Measurements from ENCODE around the gene PAH. TPM values are rescaled to one million over a fixed set of nuclear protein-coding genes. Genes with fewer than 3 reads are reported as not detected.

PAH gene
- total and polyA plus RNA-seq, 2 of the 13 experiments (the other 11 are each of a cell fraction or from before 2014, with no cell fraction given): 192 to 451 TPM

GRCh38 chr12:102821149-102821548, 95.9 kb downstream of the PAH start:
- no peaks in the 10 kb centered on the region for H3K79me2 ChIP-seq (ENCODE audit: insufficient read depth, low read length)
- H4K20me1 ChIP-seq (ENCODE audit: insufficient read depth, low read length): no peaks in the 10 kb centered on the region
- no peaks in the 10 kb centered on the region for H3K9me3 ChIP-seq (ENCODE audit: low read length)
- ChIA-PET POLR2A (no interaction called here), CTCF (ENCODE audit: low intra/inter-chr PET ratio, low total read pairs) (no interaction called here)
- no peaks in the 10 kb centered on the region for H3K4me1 ChIP-seq (ENCODE audit: insufficient read depth, low read length)
- in situ Hi-C loops (cut with HindIII; ENCODE audit: extremely low pct_ligation_motif_present, low pct_unique_long_range_greater_than_20kb): no loop called here
- H3K4me3 ChIP-seq (replicated peaks in 1 of 3; ENCODE audit: insufficient read depth in 1 of 3, low read depth in 2 of 3, low read length in 3 of 3): no peak overlapping the region
- BruUV-seq (replicated peaks): no TSS peak
- H3K27ac ChIP-seq (ENCODE audit: extremely low read length, insufficient read depth, low read length): no peak overlapping the region
- peaks cover 2 to 10% of the 10 kb centered on the region in 2 experiments; a peak in 3 of 5 replicates for H3K27me3 ChIP-seq (ENCODE audit: control insufficient read depth in 1 of 2, insufficient read depth in 2 of 2, low read length in 2 of 2)
- no peaks in the 10 kb centered on the region for H3K36me3 ChIP-seq (replicated peaks in 1 of 2; ENCODE audit: control insufficient read depth in 1 of 2, insufficient read depth in 2 of 2, low read length in 2 of 2)
- no peak overlapping the region for H3K9ac ChIP-seq (ENCODE audit: insufficient read depth, low read depth, low read length)
- intact Hi-C loops (cut with micrococcal nuclease; ENCODE audit: unreplicated experiment): no loop called here
- FAIRE-seq (no peak), DNase-seq (ENCODE audit: low spot score) (no peak), ATAC-seq (no peak)
- no peak overlapping the region for H2AFZ ChIP-seq (ENCODE audit: low read length)
- no peak overlapping the region for H3K4me2 ChIP-seq (ENCODE audit: low read depth, low read length)
- TF ChIP-seq TFDP1 (CRISPR knock-in tag; IDR thresholded peaks at IDR 0.05; ENCODE audit: borderline replicate concordance) (no peak), CREB1 (IDR thresholded peaks at IDR 0.05) (peak; percentile 82), CREB1 (CRISPR knock-in tag; IDR thresholded peaks at IDR 0.05) (no peak)
- 20% methylated on average over 5 of the region's 5 CpGs for WGBS (ENCODE audit: low lambda C conversion rate)

- intact Hi-C loops (cut with micrococcal nuclease; ENCODE audit: unreplicated experiment): no loop called here
- Histone ChIP-seq H4K20me1 (ENCODE audit: insufficient read depth, low read length) (no peaks in the 10 kb centered on the region), H2AFZ (ENCODE audit: low read length) (no peak overlapping the region), H3K9me3 (ENCODE audit: low read length) (no peaks in the 10 kb centered on the region), H3K9ac (ENCODE audit: insufficient read depth, low read depth, low read length) (no peak overlapping the region), H3K36me3 (replicated peaks in 1 of 2; ENCODE audit: control insufficient read depth in 1 of 2, insufficient read depth in 2 of 2, low read length in 2 of 2) (no peaks in the 10 kb centered on the region), H3K27me3 (ENCODE audit: control insufficient read depth in 1 of 2, insufficient read depth in 2 of 2, low read length in 2 of 2) (peaks cover 0 to 2% of the 10 kb centered on the region in 2 experiments; a peak in 1 of 5 replicates), H3K4me3 (replicated peaks in 1 of 3; ENCODE audit: insufficient read depth in 1 of 3, low read depth in 2 of 3, low read length in 3 of 3) (no peak overlapping the region), H3K4me1 (ENCODE audit: insufficient read depth, low read length) (no peaks in the 10 kb centered on the region), H3K79me2 (ENCODE audit: insufficient read depth, low read length) (no peaks in the 10 kb centered on the region), H3K27ac (ENCODE audit: extremely low read length, insufficient read depth, low read length) (no peak overlapping the region), H3K4me2 (ENCODE audit: low read depth, low read length) (no peak overlapping the region)
- no peak for FAIRE-seq
- WGBS (ENCODE audit: low lambda C conversion rate): 3% methylated on average over 5 of the region's 5 CpGs
- BruUV-seq (replicated peaks): no TSS peak
- TF ChIP-seq HNF1A (IDR thresholded peaks at IDR 0.05; ENCODE audit: low read depth) (no peak), HNF1A (CRISPR knock-in tag; IDR thresholded peaks at IDR 0.05; ENCODE audit: borderline replicate concordance) (no peak), MIER2 (CRISPR knock-in tag; IDR thresholded peaks at IDR 0.05) (0 out of 2 replicates have a peak, but pooled peaks have one; percentile 28), ARNTL (CRISPR knock-in tag; IDR thresholded peaks at IDR 0.05) (no peak), BHLHE40 (IDR thresholded peaks at IDR 0.05; ENCODE audit: low read length) (peak; percentile 88), CTCF (CRISPR knock-in tag; IDR thresholded peaks at IDR 0.05) (peak; percentile 53), ZNF644 (CRISPR knock-in tag; IDR thresholded peaks at IDR 0.05; ENCODE audit: low read depth) (no peak)
- ChIA-PET POLR2A (no interaction called here), CTCF (ENCODE audit: low intra/inter-chr PET ratio, low total read pairs) (interaction anchor here (0.7 kb wide), 1 partner anchor 47 kb away, joined by 3 read pairs; no protein-coding TSS in a partner anchor)
- DNase-seq (ENCODE audit: low spot score): peak; percentile 24
- in situ Hi-C loops (cut with HindIII; ENCODE audit: extremely low pct_ligation_motif_present, low pct_unique_long_range_greater_than_20kb): no loop called here
- peak; percentile 76 for ATAC-seq
These were observed 100.1 kb downstream of the PAH start for GRCh38 chr12:102816816-102817434.

All from HepG2 (cell line).